Limb (tissue), 2 donors: ENCODE measurements around the gene NME7.
"Not testable (repeated sequence)": the region's sequence is repeated elsewhere in the genome, so short reads cannot be mapped to it uniquely, and the experiment has no call there.

ENCODE experiments used
- DNase-seq, 2 donors: peaks; one replicate each; pipeline ENCODE4 v3.0.0-alpha.2; 2016; ENCODE audit errors: extremely low spot score in 2 of 2

The NME7 gene

GRCh38 chr1:169305948-169306347, 61.6 kb downstream of the NME7 start:
- DNase-seq: no peak

- no peak for DNase-seq
Observed at GRCh38 chr1:169305356-169305755, 62.2 kb downstream of the NME7 start.

GRCh38 chr1:169300854-169301253, 66.7 kb downstream of the NME7 start:
- no peak for DNase-seq

GRCh38 chr1:169298441-169298840, 69.2 kb downstream of the NME7 start:
- no peak for DNase-seq

GRCh38 chr1:169295846-169296245, 71.8 kb downstream of the NME7 start:
- DNase-seq: no peak

- no peak for DNase-seq
Observed at GRCh38 chr1:169295425-169295824, 72.2 kb downstream of the NME7 start.

- DNase-seq: no peak
Observed at GRCh38 chr1:169289016-169289415, 78.6 kb downstream of the NME7 start.

GRCh38 chr1:169288011-169288414, 79.6 kb downstream of the NME7 start:
- no peak for DNase-seq

- no peak for DNase-seq
Observed at GRCh38 chr1:169287280-169287679, 80.3 kb downstream of the NME7 start.

- not testable (repeated sequence) for DNase-seq
Observed at GRCh38 chr1:169281562-169281961, 86.0 kb downstream of the NME7 start.

- DNase-seq: no peak
Observed at GRCh38 chr1:169271098-169271497, 96.5 kb downstream of the NME7 start.

- no peak for DNase-seq
Observed at GRCh38 chr1:169266133-169266532, 101.5 kb downstream of the NME7 start.

GRCh38 chr1:169263059-169263458, 104.5 kb downstream of the NME7 start:
- no peak for DNase-seq

GRCh38 chr1:169261884-169262283, 105.7 kb downstream of the NME7 start:
- no peak for DNase-seq

GRCh38 chr1:169260478-169261151, 107.0 kb downstream of the NME7 start:
- no peak for DNase-seq

- DNase-seq: no peak
Observed at GRCh38 chr1:169259816-169260215, 107.8 kb downstream of the NME7 start.

- DNase-seq: no peak
Observed at GRCh38 chr1:169250795-169251194, 116.8 kb downstream of the NME7 start.

GRCh38 chr1:169250022-169250421, 117.6 kb downstream of the NME7 start:
- DNase-seq: no peak

- DNase-seq: no peak
Observed at GRCh38 chr1:169249611-169250010, 118.0 kb downstream of the NME7 start.

- DNase-seq: no peak
Observed at GRCh38 chr1:169245706-169246105, 121.9 kb downstream of the NME7 start.

- DNase-seq: no peak
Observed at GRCh38 chr1:169240449-169241232, 127.0 kb downstream of the NME7 start.

- DNase-seq: no peak
Observed at GRCh38 chr1:169236880-169237279, 130.7 kb downstream of the NME7 start.

- no peak for DNase-seq
Observed at GRCh38 chr1:169236143-169236542, 131.5 kb downstream of the NME7 start.
